HCT116 (cell line): ENCODE data around the gene NCOA5. TPM values are rescaled to one million over a fixed set of nuclear protein-coding genes. Genes with fewer than 3 reads are reported as not detected.

ENCODE experiments used
- ATAC-seq: fragments of 200-7000 bp; cut with Tn5 transposase; 2 replicates; pipeline ENCODE4 v1.9.1; 2020; ENCODE audit warnings: mild to moderate bottlenecking, moderate library complexity
- BruUV-seq: library from RNA; stranded (reverse); fragments of 400-500 nt; replicated peaks from 2 replicates; lab custom pipeline; 2021; lab: Mats Ljungman, UMichigan
- CTCF ChIA-PET: fragments of 300-600 bp; sonication (Branson Sonifier 250); formaldehyde crosslinking; loops from one replicate; lab custom pipeline; 2021; ENCODE audit warnings: antibody characterized with exemption; lab: Charles Lee
- POLR2A ChIA-PET: fragments of 300-600, 350-600 bp; sonication (Branson Sonifier 250); formaldehyde crosslinking; loops from one replicate; lab custom pipeline; 2021; ENCODE audit warnings: antibody characterized with exemption; lab: Charles Lee
- RAD21 ChIA-PET, 2 experiments: fragments of 300-600 bp; sonication (Branson Sonifier 250); formaldehyde crosslinking; loops; one replicate each; lab custom pipeline; 2023; ENCODE audit warnings: low total read pairs in 2 of 2; ENCODE audit not compliant: uncharacterized antibody in 2 of 2, unreplicated experiment in 2 of 2, low non-redundant PET in 1 of 2; lab: Charles Lee
- DNase-seq: peaks from one replicate; pipeline ENCODE4 v3.0.0-alpha.2; 2010; ENCODE audit warnings: low read depth, low spot score
- H2AFZ ChIP-seq: fragments of 200-600 bp; shearing (Covaris generic), sonication (generic); 2 replicates; pipeline ENCODE4 v1.6.1; 2017; ENCODE audit warnings: low read depth, mixed run types, mixed read lengths, antibody characterized with exemption, low read length; ENCODE audit not compliant: poor library complexity, severe bottlenecking
- H3K27ac ChIP-seq: 2 replicates; pipeline ENCODE4 v1.5.1; 2012; ENCODE audit warnings: low read depth, low read length
- H3K27me3 ChIP-seq: fragments of 200-600 bp; sonication (generic); 2 replicates; pipeline ENCODE4 v1.6.1; 2016; ENCODE audit warnings: mixed run types, low read length, mixed read lengths; ENCODE audit not compliant: insufficient read depth
- H3K36me3 ChIP-seq, 2 experiments: fragments of 200-500 bp in 1 of 2; fragments of 200-600 bp in 1 of 2; sonication (Bioruptor generic) in 1 of 2; sonication (generic) in 1 of 2; 2 replicates each; pipeline versions ENCODE4 v1.5.1 to v1.6.1; 2014 to 2016; ENCODE audit warnings: low read length in 2 of 2, inconsistent platforms in 1 of 2, mixed read lengths in 1 of 2, mixed run types in 1 of 2; ENCODE audit not compliant: insufficient read depth in 2 of 2, control insufficient read depth in 1 of 2
- H3K4me1 ChIP-seq, 2 experiments: fragments of 200-600 bp in 1 of 2; sonication (generic) in 1 of 2; 2 replicates each; pipeline versions ENCODE4 v1.5.1 to v1.6.1; 2012 to 2017; ENCODE audit warnings: low read length in 2 of 2, inconsistent platforms in 1 of 2, mild to moderate bottlenecking in 1 of 2, mixed read lengths in 1 of 2, mixed run types in 1 of 2, moderate library complexity in 1 of 2; ENCODE audit not compliant: insufficient read depth in 2 of 2, control insufficient read depth in 1 of 2
- H3K4me2 ChIP-seq: fragments of 200-600 bp; sonication (generic); 2 replicates; pipeline ENCODE4 v1.6.1; 2017; ENCODE audit warnings: mixed run types, low read length, mixed read lengths
- H3K4me3 ChIP-seq, 2 experiments: fragments of 200-600 bp in 1 of 2; sonication (generic) in 1 of 2; replicated peaks in 1 of 2; 2 replicates each; pipeline ENCODE4 v1.5.1; 2011 to 2016; ENCODE audit warnings: low read length in 2 of 2, control low read depth in 1 of 2, low read depth in 1 of 2, mild to moderate bottlenecking in 1 of 2, mixed read lengths in 1 of 2, mixed run types in 1 of 2
- H3K79me2 ChIP-seq: fragments of 200-600 bp; sonication (generic); 2 replicates; pipeline ENCODE4 v1.6.1; 2017; ENCODE audit warnings: mild to moderate bottlenecking, mixed run types, low read length, moderate library complexity, mixed read lengths; ENCODE audit not compliant: insufficient read depth
- H3K9ac ChIP-seq: fragments of 200-600 bp; sonication (generic); 2 replicates; pipeline ENCODE4 v1.6.1; 2016; ENCODE audit warnings: low read length, mixed read lengths
- H3K9me2 ChIP-seq: fragments of 200-600 bp; sonication (generic), shearing (Covaris generic); 2 replicates; pipeline ENCODE4 v1.6.1; 2017; ENCODE audit warnings: mixed run types, mild to moderate bottlenecking, moderate library complexity; ENCODE audit not compliant: insufficient read depth
- H3K9me3 ChIP-seq, 2 experiments: fragments of 200-500 bp in 1 of 2; fragments of 200-600 bp in 1 of 2; sonication (Bioruptor generic) in 1 of 2; sonication (generic) in 1 of 2; 2 replicates each; pipeline ENCODE4 v1.6.1; 2014 to 2017; ENCODE audit warnings: low read length in 2 of 2, mixed read lengths in 2 of 2, inconsistent platforms in 1 of 2, low read depth in 1 of 2, mild to moderate bottlenecking in 1 of 2, mixed run types in 1 of 2, moderate library complexity in 1 of 2; ENCODE audit not compliant: control insufficient read depth in 1 of 2, insufficient read depth in 1 of 2
- H4K20me1 ChIP-seq: fragments of 200-600 bp; sonication (generic), shearing (Covaris generic); 2 replicates; pipeline ENCODE4 v1.6.1; 2017; ENCODE audit warnings: mixed run types, mild to moderate bottlenecking, moderate library complexity; ENCODE audit not compliant: insufficient read depth
- ZFX ChIP-seq: fragments of 450-650 bp; IDR thresholded peaks from 2 replicates; pipeline ENCODE4 v1.6.1; 2017
- intact Hi-C: fragments of 100-400 bp; cut with micrococcal nuclease; formaldehyde crosslinking; loops from 2 replicates; pipeline ENCODE4 v1.10.0; 2022
- total RNA-seq: library from RNA; stranded (reverse); gene quantifications from one replicate; pipeline ENCODE4 v1.2.1, GENCODE V29; 2021; ENCODE audit not compliant: unreplicated experiment
- TF ChIP-seq, protein P1 (sequence below): IDR thresholded peaks from 2 replicates; pipeline ENCODE4 v1.6.1; 2012; ENCODE audit warnings: low read depth

Gene NCOA5
- total RNA-seq, 1 experiment from 2014 or later: 31.6 TPM

DNA sequence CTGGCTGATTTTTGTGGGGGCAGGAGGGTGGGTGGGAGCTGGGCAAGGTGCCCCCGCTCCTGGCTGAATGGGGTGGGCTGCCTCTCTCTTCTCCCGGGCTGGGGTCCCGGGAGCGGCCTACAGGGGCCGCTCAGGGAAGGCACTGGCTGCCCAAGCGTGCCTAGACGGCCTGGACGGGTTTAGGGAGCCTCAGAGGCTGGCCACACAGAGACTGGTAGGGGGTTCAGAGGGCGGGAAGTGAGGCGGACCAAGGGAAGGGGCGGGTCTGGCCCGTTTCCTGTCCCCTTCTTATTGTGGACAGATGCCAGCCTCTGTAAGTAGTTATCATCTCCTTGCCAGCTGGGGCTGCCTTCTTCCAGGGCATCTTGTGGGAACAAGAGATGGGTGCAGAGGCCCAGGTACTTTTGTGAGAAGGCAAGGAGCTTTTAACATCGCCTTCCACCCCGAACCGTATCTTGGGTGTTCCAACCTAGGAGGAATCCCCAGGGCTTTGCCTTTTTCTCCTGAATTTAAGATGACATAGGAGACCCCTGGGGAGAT is 28.8 kb upstream of the NCOA5 start:
- H2AFZ ChIP-seq: no peak overlapping the region
- H3K27ac ChIP-seq: peak overlapping the region; percentile 33
- peak overlapping the region; percentile 59 for H3K9ac ChIP-seq

More for the DNA sequence above, 28.8 kb upstream of the NCOA5 start:
- CTCF ChIA-PET: interaction anchor here (1.3 kb wide), 1 partner anchor 188 kb away, joined by 3 read pairs; no protein-coding TSS in a partner anchor
- TF ChIP-seq ZFX: 0 out of 2 replicates have a peak, but pooled peaks have one; percentile 40
- TF ChIP-seq, protein P1, sequence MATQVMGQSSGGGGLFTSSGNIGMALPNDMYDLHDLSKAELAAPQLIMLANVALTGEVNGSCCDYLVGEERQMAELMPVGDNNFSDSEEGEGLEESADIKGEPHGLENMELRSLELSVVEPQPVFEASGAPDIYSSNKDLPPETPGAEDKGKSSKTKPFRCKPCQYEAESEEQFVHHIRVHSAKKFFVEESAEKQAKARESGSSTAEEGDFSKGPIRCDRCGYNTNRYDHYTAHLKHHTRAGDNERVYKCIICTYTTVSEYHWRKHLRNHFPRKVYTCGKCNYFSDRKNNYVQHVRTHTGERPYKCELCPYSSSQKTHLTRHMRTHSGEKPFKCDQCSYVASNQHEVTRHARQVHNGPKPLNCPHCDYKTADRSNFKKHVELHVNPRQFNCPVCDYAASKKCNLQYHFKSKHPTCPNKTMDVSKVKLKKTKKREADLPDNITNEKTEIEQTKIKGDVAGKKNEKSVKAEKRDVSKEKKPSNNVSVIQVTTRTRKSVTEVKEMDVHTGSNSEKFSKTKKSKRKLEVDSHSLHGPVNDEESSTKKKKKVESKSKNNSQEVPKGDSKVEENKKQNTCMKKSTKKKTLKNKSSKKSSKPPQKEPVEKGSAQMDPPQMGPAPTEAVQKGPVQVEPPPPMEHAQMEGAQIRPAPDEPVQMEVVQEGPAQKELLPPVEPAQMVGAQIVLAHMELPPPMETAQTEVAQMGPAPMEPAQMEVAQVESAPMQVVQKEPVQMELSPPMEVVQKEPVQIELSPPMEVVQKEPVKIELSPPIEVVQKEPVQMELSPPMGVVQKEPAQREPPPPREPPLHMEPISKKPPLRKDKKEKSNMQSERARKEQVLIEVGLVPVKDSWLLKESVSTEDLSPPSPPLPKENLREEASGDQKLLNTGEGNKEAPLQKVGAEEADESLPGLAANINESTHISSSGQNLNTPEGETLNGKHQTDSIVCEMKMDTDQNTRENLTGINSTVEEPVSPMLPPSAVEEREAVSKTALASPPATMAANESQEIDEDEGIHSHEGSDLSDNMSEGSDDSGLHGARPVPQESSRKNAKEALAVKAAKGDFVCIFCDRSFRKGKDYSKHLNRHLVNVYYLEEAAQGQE: no peak
- Histone ChIP-seq H3K4me3 (peak overlapping the region; percentile 71 to 74), H3K9me3 (no peaks in the 10 kb centered on the region), H3K27me3 (no peaks in the 10 kb centered on the region), H3K4me1 (peaks cover 11 to 15% of the 10 kb centered on the region in 2 experiments), H3K9me2 (no peaks in the 10 kb centered on the region), H3K36me3 (peaks cover 0 to 9% of the 10 kb centered on the region in 2 experiments; a peak in 2 of 4 replicates), H3K79me2 (peaks cover 12% of the 10 kb centered on the region), H4K20me1 (no peaks in the 10 kb centered on the region), H3K4me2 (peak overlapping the region; percentile 83)
- intact Hi-C loops: no loop called here
- RAD21 ChIA-PET: no interaction called here
- DNase-seq: no peak
- POLR2A ChIA-PET: interaction anchor here (0.5 kb wide), 1 partner anchor 102 kb away, joined by 5 read pairs; no protein-coding TSS in a partner anchor
- BruUV-seq: no TSS peak
- peak; percentile 81 for ATAC-seq
